SKM-1 (cell line): ENCODE results near the gene DCAF7.

Experiments used
- DNase-seq: peaks from one replicate; lab custom pipeline; 2025; ENCODE audit not compliant: unreplicated experiment; lab: John Stamatoyannopoulos, UW

DCAF7 gene

GRCh38 chr17:63524051-63524450 is 26.2 kb upstream of the DCAF7 start:
- no peak for DNase-seq

- no peak for DNase-seq
Observed at GRCh38 chr17:63525190-63525946, 24.9 kb upstream of the DCAF7 start.

- no peak for DNase-seq
Observed at GRCh38 chr17:63526861-63527260, 23.4 kb upstream of the DCAF7 start.

GRCh38 chr17:63528183-63528582 is 22.1 kb upstream of the DCAF7 start:
- DNase-seq = no peak

- DNase-seq = no peak
Observed at GRCh38 chr17:63529711-63530556, 20.3 kb upstream of the DCAF7 start.

GRCh38 chr17:63530557-63531021 is 19.7 kb upstream of the DCAF7 start:
- DNase-seq = no peak

- DNase-seq = no peak
Observed at GRCh38 chr17:63531022-63531965, 19.0 kb upstream of the DCAF7 start.

GRCh38 chr17:63533433-63534077 is 16.7 kb upstream of the DCAF7 start:
- no peak for DNase-seq

GRCh38 chr17:63534078-63534570 is 16.2 kb upstream of the DCAF7 start:
- DNase-seq = no peak

GRCh38 chr17:63534816-63535455 is 15.3 kb upstream of the DCAF7 start:
- DNase-seq = no peak

GRCh38 chr17:63535640-63536039 is 14.6 kb upstream of the DCAF7 start:
- DNase-seq = no peak

- DNase-seq = no peak
Observed at GRCh38 chr17:63537001-63537400, 13.3 kb upstream of the DCAF7 start.

GRCh38 chr17:63537991-63538692 is 12.1 kb upstream of the DCAF7 start:
- DNase-seq = no peak

GRCh38 chr17:63538693-63539595 is 11.3 kb upstream of the DCAF7 start:
- DNase-seq = no peak

- DNase-seq = no peak
Observed at GRCh38 chr17:63540590-63540989, 9.7 kb upstream of the DCAF7 start.

GRCh38 chr17:63542218-63542545 is 8.1 kb upstream of the DCAF7 start:
- DNase-seq = no peak

- DNase-seq = no peak
Observed at GRCh38 chr17:63542942-63543821, 7.1 kb upstream of the DCAF7 start.
